HG03460 (cell line): Measurements from ENCODE around the gene ZNF3.

Experiments
- ATAC-seq: cut with Tn5 transposase; IDR thresholded peaks from one replicate; pipeline ENCODE4 v1.9.1; 2021; ENCODE audit not compliant: unreplicated experiment

Gene ZNF3

GRCh38 chr7:100053215-100053614, 28.3 kb downstream of the ZNF3 start:
- ATAC-seq, result no peak

GRCh38 chr7:100051611-100052010, 29.9 kb downstream of the ZNF3 start:
- no peak for ATAC-seq

DNA sequence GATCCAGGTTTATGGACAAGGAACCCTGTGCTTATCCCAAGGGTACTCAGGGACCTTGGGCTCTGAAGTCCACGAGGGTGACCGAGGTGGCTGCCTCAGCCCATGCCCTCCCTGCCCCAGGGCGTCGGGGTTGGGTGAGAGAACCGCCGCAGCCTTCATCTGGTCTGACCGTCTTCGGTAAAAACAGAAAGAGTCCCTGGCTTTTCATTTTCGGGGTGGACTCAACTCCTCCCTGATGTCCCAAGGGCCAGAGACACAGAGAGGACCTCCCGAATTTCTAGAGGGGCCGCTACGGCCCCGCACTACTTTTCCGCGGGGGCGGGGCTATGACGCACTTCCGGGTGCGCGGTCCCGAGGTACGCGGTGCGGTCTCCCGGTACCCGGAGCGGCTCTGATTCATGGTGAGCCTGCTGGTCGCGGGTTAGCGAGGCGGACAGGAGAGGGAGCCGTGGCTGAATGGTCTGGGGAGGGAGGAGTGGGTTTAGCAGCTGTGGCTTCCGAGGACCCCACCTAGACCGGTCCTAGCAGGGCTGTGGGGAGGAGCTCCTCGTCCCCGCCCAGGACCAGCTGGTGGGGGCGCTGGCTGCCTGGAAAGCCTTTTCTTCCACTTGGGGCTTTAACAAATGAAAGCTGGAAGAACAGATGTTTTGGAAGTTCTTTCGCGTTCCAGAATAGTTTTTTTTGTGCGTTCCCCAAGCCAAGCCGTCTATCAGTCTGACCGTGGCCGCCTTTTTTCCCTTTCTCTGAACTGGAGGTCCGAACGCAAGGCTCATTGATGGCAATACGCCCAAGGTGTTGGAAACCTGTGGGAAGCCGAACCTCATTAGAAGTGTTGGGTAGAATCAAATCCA, 31.9 kb downstream of the ZNF3 start, which contains the start of gene ZSCAN21:
Gene ZSCAN21 (plus strand): TSS at position 334 of the 851 bp plus-strand sequence. CDS start 7,233 bp downstream, outside the sequence.
- ATAC-seq, result peak; percentile 82

DNA sequence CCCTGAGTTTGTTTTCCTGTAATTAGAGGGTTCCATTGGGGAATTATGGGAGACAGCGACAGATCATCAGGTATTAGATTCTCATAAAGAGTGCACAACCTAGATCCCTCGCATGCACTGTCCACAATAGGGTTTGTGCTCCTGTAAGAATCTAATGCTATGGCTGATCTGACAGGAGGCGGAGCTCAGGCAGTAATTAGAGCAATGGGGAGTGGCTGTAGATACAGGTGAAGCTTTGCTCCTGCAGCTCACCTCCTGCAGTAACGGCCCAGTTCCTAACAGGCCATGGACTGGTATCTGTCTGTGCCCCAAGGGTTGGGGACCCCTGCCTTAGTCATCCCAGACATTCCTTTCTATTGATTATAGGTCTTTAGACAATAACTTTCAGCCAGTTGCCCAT, 32.8 kb downstream of the ZNF3 start:
- ATAC-seq, result no peak

- no peak for ATAC-seq
Measured at GRCh38 chr7:100044718-100045117, 36.8 kb downstream of the ZNF3 start.

DNA sequence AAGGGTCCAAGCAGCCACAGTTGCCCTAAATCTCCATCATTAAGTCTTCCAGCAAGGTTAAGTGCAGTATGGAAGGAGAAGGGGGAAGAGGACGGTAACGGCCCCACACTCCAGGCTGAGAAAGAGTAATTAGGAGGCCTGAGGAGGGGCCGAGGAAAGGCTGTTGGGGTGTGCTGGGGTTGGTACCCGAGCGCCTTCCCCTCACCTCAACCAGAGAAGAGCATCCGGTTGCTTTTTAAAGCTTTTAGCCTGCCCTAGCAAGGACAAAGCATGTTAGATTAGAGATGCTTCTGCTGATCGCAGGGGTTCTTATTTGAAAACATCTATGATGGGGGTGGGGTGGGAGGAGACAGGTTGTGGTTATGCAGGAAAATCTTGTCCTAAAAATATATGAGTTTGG, 40.9 kb downstream of the ZNF3 start:
- no peak for ATAC-seq

DNA sequence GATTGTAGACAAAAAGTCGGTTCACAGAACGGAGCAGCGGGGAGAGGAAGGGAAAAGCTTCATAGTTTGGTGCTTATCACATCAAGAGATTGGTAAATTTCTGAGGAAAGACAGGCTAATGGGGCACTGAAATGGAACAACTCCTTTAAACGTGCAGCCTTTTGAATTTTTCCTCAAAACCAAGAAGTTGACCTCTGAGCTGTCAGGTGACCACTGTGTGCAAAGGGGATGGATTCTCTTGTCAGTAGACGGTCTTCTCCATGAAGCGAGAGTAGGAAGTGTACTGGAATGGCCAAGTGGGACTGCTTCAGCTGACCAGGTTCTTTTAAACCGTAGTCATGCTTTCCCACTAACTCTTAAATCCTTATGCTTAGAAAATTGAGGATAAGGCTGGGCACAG, 43.2 kb downstream of the ZNF3 start:
- no peak for ATAC-seq

GRCh38 chr7:100035876-100036275, 45.6 kb downstream of the ZNF3 start:
- ATAC-seq, result no peak

GRCh38 chr7:100034871-100035510, 46.5 kb downstream of the ZNF3 start:
- ATAC-seq, result no peak

- no peak for ATAC-seq
Measured at GRCh38 chr7:100033526-100033925, 48.0 kb downstream of the ZNF3 start.

GRCh38 chr7:100029596-100029995, 51.9 kb downstream of the ZNF3 start:
- ATAC-seq, result no peak

- no peak for ATAC-seq
Measured at GRCh38 chr7:100027197-100027596, 54.3 kb downstream of the ZNF3 start.

GRCh38 chr7:100024020-100024619, 57.4 kb downstream of the ZNF3 start:
- ATAC-seq, result no peak

GRCh38 chr7:100023526-100023925, 58.0 kb downstream of the ZNF3 start:
- ATAC-seq, result no peak

GRCh38 chr7:100022621-100023020, 58.9 kb downstream of the ZNF3 start:
- no peak for ATAC-seq

GRCh38 chr7:100021297-100021696, 60.2 kb downstream of the ZNF3 start:
- no peak for ATAC-seq
